ENCODE measurements around the gene PRPF19. TPM values are rescaled to one million over a fixed set of nuclear protein-coding genes. Genes with fewer than 3 reads are reported as not detected.

Gene PRPF19
- total RNA-seq (2014; rRNA removed; shearing (Covaris generic)) = 84.7 and 92.9 TPM in 2 replicates

GRCh38 chr11:60906132-60906972 is at the start of gene PRPF19:
PRPF19 (minus strand) TSS chr11:60906585; CDS start chr11:60906382, 203 bp downstream.
- peaks cover 3% of the 10 kb centered on the region; the same call in 1 of the 2 replicates for H3K4me1 ChIP-seq
- H3K36me3 ChIP-seq = peaks cover 10% of the 10 kb centered on the region; the same call in 1 of the 2 replicates
- no peaks in the 10 kb centered on the region for H3K27me3 ChIP-seq
- H3K27ac ChIP-seq = peak within 1 kb of the TSS; percentile 80
- peak within 1 kb of the TSS; percentile 85 for H3K4me3 ChIP-seq
- peak; percentile 94 to 97 for DNase-seq
- no peaks in the 10 kb centered on the region for H3K9me3 ChIP-seq (replicated peaks)

- H3K4me1 ChIP-seq = no peaks in the 10 kb centered on the region
- 0 out of 2 replicates have a peak, but pooled peaks cover 3% of the 10 kb centered on the region for H3K27me3 ChIP-seq
- H3K27ac ChIP-seq = no peak overlapping the region
These were observed 49.2 kb upstream of the PRPF19 start for GRCh38 chr11:60955571-60955970.

GRCh38 chr11:60954421-60954820 is 48.0 kb upstream of the PRPF19 start:
- H3K4me1 ChIP-seq = no peaks in the 10 kb centered on the region
- 0 out of 2 replicates have a peak, but pooled peaks cover 3% of the 10 kb centered on the region for H3K27me3 ChIP-seq
- no peak overlapping the region for H3K27ac ChIP-seq
- H3K4me3 ChIP-seq = no peak overlapping the region
- DNase-seq = no peak
- H3K9me3 ChIP-seq (replicated peaks) = no peaks in the 10 kb centered on the region
- H3K36me3 ChIP-seq = no peaks in the 10 kb centered on the region

More at GRCh38 chr11:60955571-60955970, 49.2 kb upstream of the PRPF19 start:
- H3K36me3 ChIP-seq = no peaks in the 10 kb centered on the region
- H3K9me3 ChIP-seq (replicated peaks) = no peaks in the 10 kb centered on the region
- no peak for DNase-seq
- no peak overlapping the region for H3K4me3 ChIP-seq

GRCh38 chr11:60953781-60954180 is 47.4 kb upstream of the PRPF19 start:
- Histone ChIP-seq H3K36me3 (no peaks in the 10 kb centered on the region), H3K4me1 (no peaks in the 10 kb centered on the region), H3K27me3 (0 out of 2 replicates have a peak, but pooled peaks cover 3% of the 10 kb centered on the region), H3K27ac (no peak overlapping the region), H3K9me3 (replicated peaks) (no peaks in the 10 kb centered on the region), H3K4me3 (no peak overlapping the region)
- DNase-seq = no peak

GRCh38 chr11:60952742-60953170 is 46.4 kb upstream of the PRPF19 start:
- Histone ChIP-seq H3K4me1 (no peaks in the 10 kb centered on the region), H3K4me3 (peak overlapping the region; percentile 50), H3K27me3 (0 out of 2 replicates have a peak, but pooled peaks cover 3% of the 10 kb centered on the region), H3K9me3 (replicated peaks) (no peaks in the 10 kb centered on the region), H3K36me3 (no peaks in the 10 kb centered on the region), H3K27ac (no peak overlapping the region)
- DNase-seq = no peak

- H3K4me1 ChIP-seq = no peaks in the 10 kb centered on the region
- no peaks in the 10 kb centered on the region for H3K9me3 ChIP-seq (replicated peaks)
- H3K36me3 ChIP-seq = no peaks in the 10 kb centered on the region
- H3K27me3 ChIP-seq = 0 out of 2 replicates have a peak, but pooled peaks cover under 1% of the 10 kb centered on the region
- H3K4me3 ChIP-seq = peak within 1 kb of the TSS; percentile 50
- H3K27ac ChIP-seq = peak within 1 kb of the TSS; percentile 21; the same call in 1 of the 2 replicates
- peak; percentile 33 to 40 for DNase-seq
These were observed 45.7 kb upstream of the PRPF19 start, which contains the start of gene SLC15A3 for GRCh38 chr11:60951904-60952741. SLC15A3 (minus strand) TSS chr11:60952176; CDS start chr11:60951551, 625 bp downstream.

- H3K9me3 ChIP-seq (replicated peaks) = no peaks in the 10 kb centered on the region
- peak overlapping the region; percentile 50 for H3K4me3 ChIP-seq
- H3K27ac ChIP-seq = 0 out of 2 replicates have a peak overlapping the region, but pooled peaks have one; percentile 21
- peak; percentile 18 to 25 for DNase-seq
- H3K36me3 ChIP-seq = no peaks in the 10 kb centered on the region
- no peaks in the 10 kb centered on the region for H3K27me3 ChIP-seq
- H3K4me1 ChIP-seq = no peaks in the 10 kb centered on the region
These were observed 45.2 kb upstream of the PRPF19 start for GRCh38 chr11:60951606-60951903.

GRCh38 chr11:60950933-60951605 is 44.7 kb upstream of the PRPF19 start:
- H3K4me3 ChIP-seq = no peak overlapping the region
- no peak overlapping the region for H3K27ac ChIP-seq
- H3K36me3 ChIP-seq = no peaks in the 10 kb centered on the region

GRCh38 chr11:60950024-60950423 is 43.6 kb upstream of the PRPF19 start:
- Histone ChIP-seq H3K4me3 (no peak overlapping the region), H3K27me3 (no peaks in the 10 kb centered on the region), H3K36me3 (no peaks in the 10 kb centered on the region)

More at GRCh38 chr11:60950933-60951605, 44.7 kb upstream of the PRPF19 start:
- H3K9me3 ChIP-seq (replicated peaks) = no peaks in the 10 kb centered on the region
- no peak for DNase-seq
- H3K4me1 ChIP-seq = no peaks in the 10 kb centered on the region
- no peaks in the 10 kb centered on the region for H3K27me3 ChIP-seq

GRCh38 chr11:60948250-60948649 is 41.9 kb upstream of the PRPF19 start:
- Histone ChIP-seq H3K4me3 (no peak overlapping the region), H3K9me3 (replicated peaks) (no peaks in the 10 kb centered on the region), H3K36me3 (no peaks in the 10 kb centered on the region), H3K27me3 (no peaks in the 10 kb centered on the region), H3K27ac (no peak overlapping the region), H3K4me1 (no peaks in the 10 kb centered on the region)
- no peak for DNase-seq

More at GRCh38 chr11:60950024-60950423, 43.6 kb upstream of the PRPF19 start:
- Histone ChIP-seq H3K4me1 (no peaks in the 10 kb centered on the region), H3K27ac (no peak overlapping the region), H3K9me3 (replicated peaks) (no peaks in the 10 kb centered on the region)
- DNase-seq = no peak

- H3K27ac ChIP-seq = no peak overlapping the region
- no peak overlapping the region for H3K4me3 ChIP-seq
- H3K36me3 ChIP-seq = no peaks in the 10 kb centered on the region
- DNase-seq = no peak
- H3K9me3 ChIP-seq (replicated peaks) = no peaks in the 10 kb centered on the region
- no peaks in the 10 kb centered on the region for H3K4me1 ChIP-seq
- no peaks in the 10 kb centered on the region for H3K27me3 ChIP-seq
These were observed 41.3 kb upstream of the PRPF19 start for GRCh38 chr11:60947700-60948099.

GRCh38 chr11:60946601-60947264 is 40.3 kb upstream of the PRPF19 start:
- H3K27ac ChIP-seq = no peak overlapping the region
- no peak for DNase-seq

GRCh38 chr11:60945295-60945667 is 38.9 kb upstream of the PRPF19 start:
- Histone ChIP-seq H3K4me1 (no peaks in the 10 kb centered on the region), H3K9me3 (replicated peaks) (no peaks in the 10 kb centered on the region), H3K27me3 (no peaks in the 10 kb centered on the region), H3K27ac (no peak overlapping the region), H3K4me3 (no peak overlapping the region), H3K36me3 (no peaks in the 10 kb centered on the region)
- no peak for DNase-seq

More at GRCh38 chr11:60946601-60947264, 40.3 kb upstream of the PRPF19 start:
- no peaks in the 10 kb centered on the region for H3K36me3 ChIP-seq
- H3K4me1 ChIP-seq = no peaks in the 10 kb centered on the region
- H3K9me3 ChIP-seq (replicated peaks) = no peaks in the 10 kb centered on the region
- H3K27me3 ChIP-seq = no peaks in the 10 kb centered on the region
- no peak overlapping the region for H3K4me3 ChIP-seq

Measured in SJCRH30 (cell line).